ENCODE measurements around the gene DYSF.

The DYSF gene

GRCh38 chr2:71603311-71603811 lies 150.0 kb downstream of the DYSF start:
- H3K4me1 Mint-ChIP-seq (ENCODE audit: low read depth), result peaks cover 5% of the 10 kb centered on the region
- peaks cover 12% of the 10 kb centered on the region for H3K27me3 Mint-ChIP-seq
- no peaks in the 10 kb centered on the region for H3K9me3 Mint-ChIP-seq (ENCODE audit: low read depth)
- H3K36me3 Mint-ChIP-seq, result no peaks in the 10 kb centered on the region
- no peak overlapping the region for H3K27ac Mint-ChIP-seq
- no peak overlapping the region for H3K4me3 Mint-ChIP-seq

GRCh38 chr2:71603851-71604725 lies 150.7 kb downstream of the DYSF start:
- Mint-ChIP-seq H3K4me3 (no peak overlapping the region), H3K36me3 (no peaks in the 10 kb centered on the region), H3K27me3 (peaks cover 12% of the 10 kb centered on the region), H3K27ac (no peak overlapping the region), H3K4me1 (ENCODE audit: low read depth) (peaks cover 5% of the 10 kb centered on the region), H3K9me3 (ENCODE audit: low read depth) (no peaks in the 10 kb centered on the region)

GRCh38 chr2:71604726-71605120 lies 151.4 kb downstream of the DYSF start:
- Mint-ChIP-seq H3K27ac (no peak overlapping the region), H3K36me3 (no peaks in the 10 kb centered on the region), H3K4me3 (no peak overlapping the region), H3K4me1 (ENCODE audit: low read depth) (peaks cover 5% of the 10 kb centered on the region), H3K9me3 (ENCODE audit: low read depth) (no peaks in the 10 kb centered on the region), H3K27me3 (peaks cover 10% of the 10 kb centered on the region)

GRCh38 chr2:71605173-71605641 lies 151.8 kb downstream of the DYSF start:
- no peak overlapping the region for H3K27ac Mint-ChIP-seq
- peaks cover 5% of the 10 kb centered on the region for H3K4me1 Mint-ChIP-seq (ENCODE audit: low read depth)
- H3K36me3 Mint-ChIP-seq, result no peaks in the 10 kb centered on the region
- H3K9me3 Mint-ChIP-seq (ENCODE audit: low read depth), result no peaks in the 10 kb centered on the region
- peaks cover 10% of the 10 kb centered on the region for H3K27me3 Mint-ChIP-seq
- no peak overlapping the region for H3K4me3 Mint-ChIP-seq

- H3K4me3 Mint-ChIP-seq, result no peak overlapping the region
- peaks cover 5% of the 10 kb centered on the region for H3K4me1 Mint-ChIP-seq (ENCODE audit: low read depth)
- no peaks in the 10 kb centered on the region for H3K36me3 Mint-ChIP-seq
- peaks cover 10% of the 10 kb centered on the region for H3K27me3 Mint-ChIP-seq
- H3K9me3 Mint-ChIP-seq (ENCODE audit: low read depth), result no peaks in the 10 kb centered on the region
- H3K27ac Mint-ChIP-seq, result no peak overlapping the region
Observed at GRCh38 chr2:71605781-71606241, 152.4 kb downstream of the DYSF start.

GRCh38 chr2:71606244-71606643 lies 152.9 kb downstream of the DYSF start:
- H3K27ac Mint-ChIP-seq, result no peak overlapping the region
- no peaks in the 10 kb centered on the region for H3K9me3 Mint-ChIP-seq (ENCODE audit: low read depth)
- no peak overlapping the region for H3K4me3 Mint-ChIP-seq
- peaks cover 5% of the 10 kb centered on the region for H3K4me1 Mint-ChIP-seq (ENCODE audit: low read depth)
- no peaks in the 10 kb centered on the region for H3K36me3 Mint-ChIP-seq
- peaks cover 11% of the 10 kb centered on the region for H3K27me3 Mint-ChIP-seq

GRCh38 chr2:71607151-71607889 lies 154.0 kb downstream of the DYSF start:
- no peak overlapping the region for H3K27ac Mint-ChIP-seq
- no peaks in the 10 kb centered on the region for H3K36me3 Mint-ChIP-seq
- no peaks in the 10 kb centered on the region for H3K9me3 Mint-ChIP-seq (ENCODE audit: low read depth)
- no peak overlapping the region for H3K4me3 Mint-ChIP-seq
- peaks cover 5% of the 10 kb centered on the region for H3K4me1 Mint-ChIP-seq (ENCODE audit: low read depth)
- peaks cover 10% of the 10 kb centered on the region for H3K27me3 Mint-ChIP-seq

- no peaks in the 10 kb centered on the region for H3K36me3 Mint-ChIP-seq
- peaks cover 9% of the 10 kb centered on the region for H3K27me3 Mint-ChIP-seq
- H3K9me3 Mint-ChIP-seq (ENCODE audit: low read depth), result no peaks in the 10 kb centered on the region
- no peak overlapping the region for H3K27ac Mint-ChIP-seq
- peaks cover 5% of the 10 kb centered on the region for H3K4me1 Mint-ChIP-seq (ENCODE audit: low read depth)
- no peak overlapping the region for H3K4me3 Mint-ChIP-seq
Observed at GRCh38 chr2:71608034-71608433, 154.7 kb downstream of the DYSF start.

- no peaks in the 10 kb centered on the region for H3K36me3 Mint-ChIP-seq
- no peak overlapping the region for H3K27ac Mint-ChIP-seq
- no peak overlapping the region for H3K4me3 Mint-ChIP-seq
- H3K4me1 Mint-ChIP-seq (ENCODE audit: low read depth), result peaks cover 5% of the 10 kb centered on the region
- H3K27me3 Mint-ChIP-seq, result peaks cover 7% of the 10 kb centered on the region
- no peaks in the 10 kb centered on the region for H3K9me3 Mint-ChIP-seq (ENCODE audit: low read depth)
Observed at GRCh38 chr2:71608441-71608840, 155.1 kb downstream of the DYSF start.

- H3K27ac Mint-ChIP-seq, result no peak overlapping the region
- peaks cover 7% of the 10 kb centered on the region for H3K27me3 Mint-ChIP-seq
- H3K4me3 Mint-ChIP-seq, result no peak overlapping the region
- H3K36me3 Mint-ChIP-seq, result no peaks in the 10 kb centered on the region
- H3K9me3 Mint-ChIP-seq (ENCODE audit: low read depth), result no peaks in the 10 kb centered on the region
- H3K4me1 Mint-ChIP-seq (ENCODE audit: low read depth), result peaks cover 5% of the 10 kb centered on the region
Observed at GRCh38 chr2:71609029-71609428, 155.7 kb downstream of the DYSF start.

- no peak overlapping the region for H3K4me3 Mint-ChIP-seq
- no peaks in the 10 kb centered on the region for H3K36me3 Mint-ChIP-seq
- no peak overlapping the region for H3K27ac Mint-ChIP-seq
- H3K4me1 Mint-ChIP-seq (ENCODE audit: low read depth), result peaks cover 5% of the 10 kb centered on the region
- H3K27me3 Mint-ChIP-seq, result peaks cover 7% of the 10 kb centered on the region
- H3K9me3 Mint-ChIP-seq (ENCODE audit: low read depth), result no peaks in the 10 kb centered on the region
Observed at GRCh38 chr2:71609441-71609840, 156.1 kb downstream of the DYSF start.

GRCh38 chr2:71609958-71610357 lies 156.6 kb downstream of the DYSF start:
- H3K9me3 Mint-ChIP-seq (ENCODE audit: low read depth), result no peaks in the 10 kb centered on the region
- H3K27me3 Mint-ChIP-seq, result peaks cover 5% of the 10 kb centered on the region
- no peak overlapping the region for H3K4me3 Mint-ChIP-seq
- H3K36me3 Mint-ChIP-seq, result no peaks in the 10 kb centered on the region
- H3K4me1 Mint-ChIP-seq (ENCODE audit: low read depth), result peaks cover 2% of the 10 kb centered on the region
- H3K27ac Mint-ChIP-seq, result no peak overlapping the region

- Mint-ChIP-seq H3K27me3 (peaks cover 5% of the 10 kb centered on the region), H3K4me1 (ENCODE audit: low read depth) (no peaks in the 10 kb centered on the region), H3K27ac (no peak overlapping the region), H3K9me3 (ENCODE audit: low read depth) (no peaks in the 10 kb centered on the region), H3K36me3 (no peaks in the 10 kb centered on the region), H3K4me3 (no peak overlapping the region)
Observed at GRCh38 chr2:71610671-71611070, 157.3 kb downstream of the DYSF start.

GRCh38 chr2:71611247-71611646 lies 157.9 kb downstream of the DYSF start:
- Mint-ChIP-seq H3K36me3 (no peaks in the 10 kb centered on the region), H3K4me1 (ENCODE audit: low read depth) (no peaks in the 10 kb centered on the region), H3K4me3 (no peak overlapping the region), H3K27ac (no peak overlapping the region), H3K9me3 (ENCODE audit: low read depth) (no peaks in the 10 kb centered on the region), H3K27me3 (peaks cover 9% of the 10 kb centered on the region)

Data from activated naive CD8-positive, alpha-beta T cell (primary cell).